Neural progenitor cell (in vitro differentiated cells): ENCODE results near the gene RCAN3.

Experiments used
- EZH2 ChIP-seq: fragments of 200-600 bp; sonication (generic); IDR thresholded peaks from 2 replicates; pipeline ENCODE4 v1.6.1; 2017; ENCODE audit warnings: antibody characterized with exemption, mild to moderate bottlenecking, moderate library complexity
- TF ChIP-seq, protein P1 (sequence below): fragments of 200-600 bp; sonication (generic); IDR thresholded peaks from 2 replicates; pipeline ENCODE4 v1.5.1; 2017; ENCODE audit warnings: antibody characterized with exemption, mild to moderate bottlenecking

DNA sequence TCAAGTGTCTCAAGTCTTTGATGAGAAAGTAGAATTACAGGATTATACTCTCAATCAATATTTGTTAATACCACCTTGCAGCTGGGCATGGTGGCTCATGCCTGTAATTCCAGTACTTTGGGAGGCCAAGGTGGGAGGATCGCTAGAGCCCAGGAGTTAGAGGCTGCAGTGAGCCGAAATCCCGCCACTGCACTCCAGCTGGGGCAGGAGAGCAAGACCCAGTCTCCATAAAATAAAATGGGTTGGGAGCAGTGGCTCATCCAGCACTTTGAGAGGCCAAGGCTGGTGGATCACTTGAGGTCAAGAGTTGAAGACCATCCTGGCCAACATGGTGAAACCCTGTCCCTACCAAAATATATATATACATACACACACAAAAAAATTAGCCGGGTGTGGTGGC, 52.1 kb downstream of the RCAN3 start:
- TF ChIP-seq, protein P1, sequence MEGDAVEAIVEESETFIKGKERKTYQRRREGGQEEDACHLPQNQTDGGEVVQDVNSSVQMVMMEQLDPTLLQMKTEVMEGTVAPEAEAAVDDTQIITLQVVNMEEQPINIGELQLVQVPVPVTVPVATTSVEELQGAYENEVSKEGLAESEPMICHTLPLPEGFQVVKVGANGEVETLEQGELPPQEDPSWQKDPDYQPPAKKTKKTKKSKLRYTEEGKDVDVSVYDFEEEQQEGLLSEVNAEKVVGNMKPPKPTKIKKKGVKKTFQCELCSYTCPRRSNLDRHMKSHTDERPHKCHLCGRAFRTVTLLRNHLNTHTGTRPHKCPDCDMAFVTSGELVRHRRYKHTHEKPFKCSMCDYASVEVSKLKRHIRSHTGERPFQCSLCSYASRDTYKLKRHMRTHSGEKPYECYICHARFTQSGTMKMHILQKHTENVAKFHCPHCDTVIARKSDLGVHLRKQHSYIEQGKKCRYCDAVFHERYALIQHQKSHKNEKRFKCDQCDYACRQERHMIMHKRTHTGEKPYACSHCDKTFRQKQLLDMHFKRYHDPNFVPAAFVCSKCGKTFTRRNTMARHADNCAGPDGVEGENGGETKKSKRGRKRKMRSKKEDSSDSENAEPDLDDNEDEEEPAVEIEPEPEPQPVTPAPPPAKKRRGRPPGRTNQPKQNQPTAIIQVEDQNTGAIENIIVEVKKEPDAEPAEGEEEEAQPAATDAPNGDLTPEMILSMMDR, result no peak
- no peak for TF ChIP-seq EZH2
